Amniotic epithelial cell (primary cell): ENCODE results near the gene RAB40C.
A peak's percentile ranks its signal among the peaks of the same experiment; 100 is the strongest.

Experiments
- DNase-seq: peaks from one replicate; pipeline ENCODE4 v3.0.0-alpha.2; 2010; ENCODE audit warnings: low read depth

The RAB40C gene

GRCh38 chr16:575354-576196, 14.3 kb upstream of the RAB40C start:
- DNase-seq = no peak

GRCh38 chr16:576197-576822, 13.6 kb upstream of the RAB40C start:
- DNase-seq = no peak

- DNase-seq = no peak
These were observed 13.1 kb upstream of the RAB40C start for GRCh38 chr16:576823-577201.

- no peak for DNase-seq
These were observed 12.1 kb upstream of the RAB40C start for GRCh38 chr16:577796-578195.

GRCh38 chr16:578232-578869, 11.5 kb upstream of the RAB40C start:
- DNase-seq = no peak

- DNase-seq = peak; percentile 78
These were observed 10.9 kb upstream of the RAB40C start for GRCh38 chr16:578870-579405.

- no peak for DNase-seq
These were observed 9.5 kb upstream of the RAB40C start for GRCh38 chr16:580141-580945.

GRCh38 chr16:580946-581498, 8.8 kb upstream of the RAB40C start:
- no peak for DNase-seq

GRCh38 chr16:582218-582613, 7.7 kb upstream of the RAB40C start:
- no peak for DNase-seq

- DNase-seq = no peak
These were observed 7.1 kb upstream of the RAB40C start for GRCh38 chr16:582614-583331.

GRCh38 chr16:583470-583814, 6.4 kb upstream of the RAB40C start:
- peak; percentile 16 for DNase-seq

GRCh38 chr16:583815-584591, 5.9 kb upstream of the RAB40C start:
- no peak for DNase-seq

GRCh38 chr16:585351-585750, 4.5 kb upstream of the RAB40C start:
- DNase-seq = no peak

GRCh38 chr16:586047-586644, 3.7 kb upstream of the RAB40C start:
- peak; percentile 29 for DNase-seq

- no peak for DNase-seq
These were observed 2.9 kb upstream of the RAB40C start for GRCh38 chr16:586645-587590.

GRCh38 chr16:588639-588888, 1.3 kb upstream of the RAB40C start:
- peak; percentile 71 for DNase-seq

- peak; percentile 89 for DNase-seq
These were observed 793 bp upstream of the RAB40C start for GRCh38 chr16:588889-589657.

GRCh38 chr16:590188-590814, 435 bp downstream of the RAB40C start:
- DNase-seq = peak; percentile 49
